EH (cell line): ENCODE measurements around the gene NPM3.
A peak's percentile ranks its signal among the peaks of the same experiment; 100 is the strongest.

ENCODE experiments used
- DNase-seq: peaks from one replicate; pipeline ENCODE4 v3.0.0-alpha.2; 2015; ENCODE audit warnings: low read depth

The NPM3 gene

GRCh38 chr10:101774589-101775272, 8.5 kb downstream of the NPM3 start:
- DNase-seq, result no peak

- DNase-seq, result no peak
Observed at GRCh38 chr10:101773923-101774588, 9.2 kb downstream of the NPM3 start.

GRCh38 chr10:101772895-101773761, 10.1 kb downstream of the NPM3 start:
- DNase-seq, result no peak

GRCh38 chr10:101772017-101772894, 11.0 kb downstream of the NPM3 start:
- no peak for DNase-seq

- no peak for DNase-seq
Observed at GRCh38 chr10:101771380-101771779, 11.9 kb downstream of the NPM3 start.

- DNase-seq, result no peak
Observed at GRCh38 chr10:101770331-101771215, 12.7 kb downstream of the NPM3 start.

- no peak for DNase-seq
Observed at GRCh38 chr10:101769541-101770180, 13.6 kb downstream of the NPM3 start.

GRCh38 chr10:101768791-101769170, 14.5 kb downstream of the NPM3 start:
- no peak for DNase-seq

GRCh38 chr10:101767966-101768790, 15.1 kb downstream of the NPM3 start:
- no peak for DNase-seq

GRCh38 chr10:101767600-101767945, 15.7 kb downstream of the NPM3 start:
- no peak for DNase-seq

- no peak for DNase-seq
Observed at GRCh38 chr10:101766753-101767599, 16.3 kb downstream of the NPM3 start.

GRCh38 chr10:101766306-101766705, 16.9 kb downstream of the NPM3 start:
- DNase-seq, result no peak

GRCh38 chr10:101763141-101763846, 20.0 kb downstream of the NPM3 start:
- no peak for DNase-seq

- no peak for DNase-seq
Observed at GRCh38 chr10:101762736-101763135, 20.5 kb downstream of the NPM3 start.

GRCh38 chr10:101761226-101761625, 22.0 kb downstream of the NPM3 start:
- no peak for DNase-seq

- peak; percentile 21 for DNase-seq
Observed at GRCh38 chr10:101760510-101760909, 22.7 kb downstream of the NPM3 start.

- DNase-seq, result no peak
Observed at GRCh38 chr10:101759309-101760247, 23.7 kb downstream of the NPM3 start.
